Large intestine (tissue), 3 donors: ENCODE data around the gene CHST3. TPM values are rescaled to one million over a fixed set of nuclear protein-coding genes. Genes with fewer than 3 reads are reported as not detected.
"Not testable (repeated sequence)": the region's sequence is repeated elsewhere in the genome, so short reads cannot be mapped to it uniquely, and the experiment has no call there.

Experiments used
- DNase-seq, 2 donors: peaks; one replicate each; pipeline versions ENCODE4 v3.0.0 to v3.0.0-alpha.2; 2013
- H3K27ac ChIP-seq: one replicate; pipeline ENCODE4 v1.5.1; 2013; ENCODE audit warnings: low read length
- H3K27me3 ChIP-seq: 2 replicates; pipeline ENCODE4 v1.6.1; 2013; ENCODE audit warnings: low read length; ENCODE audit not compliant: control insufficient read depth, insufficient read depth
- H3K36me3 ChIP-seq: 2 replicates; pipeline ENCODE4 v1.6.1; 2013; ENCODE audit warnings: low read length; ENCODE audit not compliant: control insufficient read depth, insufficient read depth
- H3K4me1 ChIP-seq: one replicate; pipeline ENCODE4 v1.6.1; 2013; ENCODE audit warnings: low read length; ENCODE audit not compliant: control insufficient read depth, insufficient read depth
- H3K4me3 ChIP-seq: one replicate; pipeline ENCODE4 v1.5.1; 2013; ENCODE audit warnings: low read length
- H3K9me3 ChIP-seq: one replicate; pipeline ENCODE4 v1.6.1; 2013; ENCODE audit warnings: mild to moderate bottlenecking, low read depth, low read length, moderate library complexity; ENCODE audit not compliant: control insufficient read depth
- WGBS: methylation state at CpG from one replicate; pipeline ENCODE4 v1.1.5; 2013; ENCODE audit warnings: low lambda C conversion rate; ENCODE audit not compliant: insufficient coverage; 5-methylcytosine and 5-hydroxymethylcytosine counted together
- polyA plus RNA-seq: library from polyadenylated mRNA; unstranded; fragments of 120-200 nt; gene quantifications from one replicate; pipeline ENCODE4 v1.2.1, GENCODE V29; 2013

The CHST3 gene
- polyA plus RNA-seq, 1 donor, result 4.7 TPM

GRCh38 chr10:71965623-71966022 lies 1.4 kb downstream of the CHST3 start:
- DNase-seq, result no peak
- Histone ChIP-seq H3K27me3 (peaks cover 41% of the 10 kb centered on the region), H3K9me3 (peaks cover 14% of the 10 kb centered on the region), H3K27ac (peak overlapping the region; percentile 38), H3K4me1 (peaks cover 18% of the 10 kb centered on the region), H3K36me3 (no peaks in the 10 kb centered on the region), H3K4me3 (peak overlapping the region; percentile 66)
- no CpG with 5 or more reads among the region's 4 CpGs for WGBS

- no peak overlapping the region for H3K4me3 ChIP-seq
- peaks cover 18% of the 10 kb centered on the region for H3K4me1 ChIP-seq
- H3K36me3 ChIP-seq, result no peaks in the 10 kb centered on the region
- peaks cover 40% of the 10 kb centered on the region for H3K27me3 ChIP-seq
- no CpG with 5 or more reads among the region's 6 CpGs for WGBS
- peaks cover 14% of the 10 kb centered on the region for H3K9me3 ChIP-seq
- H3K27ac ChIP-seq, result no peak overlapping the region
- no peak for DNase-seq
Measured at GRCh38 chr10:71966046-71967004, 2.1 kb downstream of the CHST3 start.

- not testable (repeated sequence) for H3K9me3 ChIP-seq, H3K27ac ChIP-seq, DNase-seq, H3K4me3 ChIP-seq, H3K36me3 ChIP-seq
- Histone ChIP-seq H3K4me1 (peaks cover 18% of the 10 kb centered on the region), H3K27me3 (peaks cover 27% of the 10 kb centered on the region)
- WGBS, result 20% methylated on average over 1 of the region's 8 CpGs
Measured at GRCh38 chr10:71967958-71968357, 3.8 kb downstream of the CHST3 start.

GRCh38 chr10:71968553-71969474 lies 4.6 kb downstream of the CHST3 start:
- WGBS, result no CpG with 5 or more reads among the region's 11 CpGs
- H3K4me1 ChIP-seq, result peaks cover 14% of the 10 kb centered on the region
- peaks cover 4% of the 10 kb centered on the region for H3K9me3 ChIP-seq
- no peak for DNase-seq
- no peak overlapping the region for H3K4me3 ChIP-seq
- peaks cover 20% of the 10 kb centered on the region for H3K27me3 ChIP-seq
- no peaks in the 10 kb centered on the region for H3K36me3 ChIP-seq
- no peak overlapping the region for H3K27ac ChIP-seq

GRCh38 chr10:71969929-71970328 lies 5.7 kb downstream of the CHST3 start:
- H3K27me3 ChIP-seq, result peaks cover 12% of the 10 kb centered on the region
- H3K4me1 ChIP-seq, result peaks cover 7% of the 10 kb centered on the region
- no peak overlapping the region for H3K27ac ChIP-seq
- H3K9me3 ChIP-seq, result no peaks in the 10 kb centered on the region
- DNase-seq, result no peak
- no CpG with 5 or more reads among the region's 10 CpGs for WGBS
- no peaks in the 10 kb centered on the region for H3K36me3 ChIP-seq
- H3K4me3 ChIP-seq, result no peak overlapping the region

- H3K27ac ChIP-seq, result no peak overlapping the region
- peaks cover 8% of the 10 kb centered on the region for H3K27me3 ChIP-seq
- 0% methylated on average over 1 of the region's 10 CpGs for WGBS
- no peak for DNase-seq
- no peaks in the 10 kb centered on the region for H3K9me3 ChIP-seq
- H3K4me1 ChIP-seq, result peaks cover 3% of the 10 kb centered on the region
- H3K36me3 ChIP-seq, result no peaks in the 10 kb centered on the region
- H3K4me3 ChIP-seq, result no peak overlapping the region
Measured at GRCh38 chr10:71970331-71970730, 6.1 kb downstream of the CHST3 start.

- Histone ChIP-seq H3K27ac (no peak overlapping the region), H3K4me3 (no peak overlapping the region), H3K4me1 (peaks cover under 1% of the 10 kb centered on the region), H3K36me3 (no peaks in the 10 kb centered on the region), H3K27me3 (peaks cover 3% of the 10 kb centered on the region), H3K9me3 (no peaks in the 10 kb centered on the region)
- no peak for DNase-seq
- WGBS, result no CpG with 5 or more reads among the region's 4 CpGs
Measured at GRCh38 chr10:71970869-71971268, 6.7 kb downstream of the CHST3 start.

GRCh38 chr10:71971311-71971731 lies 7.1 kb downstream of the CHST3 start:
- Histone ChIP-seq H3K9me3 (no peaks in the 10 kb centered on the region), H3K4me1 (peaks cover 2% of the 10 kb centered on the region), H3K4me3 (no peak overlapping the region), H3K36me3 (no peaks in the 10 kb centered on the region), H3K27me3 (no peaks in the 10 kb centered on the region), H3K27ac (no peak overlapping the region)
- DNase-seq, result no peak
- no CpG with 5 or more reads among the region's 13 CpGs for WGBS

GRCh38 chr10:71971769-71972555 lies 7.8 kb downstream of the CHST3 start:
- Histone ChIP-seq H3K27me3 (no peaks in the 10 kb centered on the region), H3K9me3 (no peaks in the 10 kb centered on the region), H3K4me1 (peaks cover 2% of the 10 kb centered on the region), H3K27ac (no peak overlapping the region), H3K4me3 (no peak overlapping the region), H3K36me3 (no peaks in the 10 kb centered on the region)
- DNase-seq, result no peak
- WGBS, result no CpG with 5 or more reads among the region's 21 CpGs
